ENCODE measurements around the gene ACOXL. TPM values are rescaled to one million over a fixed set of nuclear protein-coding genes. Genes with fewer than 3 reads are reported as not detected.

Gene ACOXL
- total and polyA plus RNA-seq, 4 donors, result 0.13 TPM; not detected in 3

GRCh38 chr2:111055735-111056134 is 323.4 kb downstream of the ACOXL start:
- H3K4me1 ChIP-seq (ENCODE audit: control insufficient read depth in 1 of 2, insufficient read depth in 2 of 2, low read length in 2 of 2), result no peaks in the 10 kb centered on the region
- DNase-seq, result no peak
- WGBS, 2 donors, result 90 to 91% methylated on average over 2 of the region's 2 CpGs
- no peak overlapping the region for H3K27ac ChIP-seq (ENCODE audit: low read depth in 1 of 2, low read length in 2 of 2)
- intact Hi-C loops (cut with DNase I), result no loop called here
- H3K36me3 ChIP-seq (ENCODE audit: control insufficient read depth in 1 of 2, insufficient read depth in 2 of 2, low read length in 1 of 2), result no peaks in the 10 kb centered on the region
- peaks cover 5% of the 10 kb centered on the region for H3K9me3 ChIP-seq (ENCODE audit: control insufficient read depth, low read length)
- H3K4me3 ChIP-seq (ENCODE audit: low read length in 2 of 2), result no peak overlapping the region
- H3K27me3 ChIP-seq (ENCODE audit: control insufficient read depth in 1 of 2, insufficient read depth in 2 of 2, low read length in 1 of 2), result no peaks in the 10 kb centered on the region
- no peak for ATAC-seq (ENCODE audit: low FRiP score)

DNA sequence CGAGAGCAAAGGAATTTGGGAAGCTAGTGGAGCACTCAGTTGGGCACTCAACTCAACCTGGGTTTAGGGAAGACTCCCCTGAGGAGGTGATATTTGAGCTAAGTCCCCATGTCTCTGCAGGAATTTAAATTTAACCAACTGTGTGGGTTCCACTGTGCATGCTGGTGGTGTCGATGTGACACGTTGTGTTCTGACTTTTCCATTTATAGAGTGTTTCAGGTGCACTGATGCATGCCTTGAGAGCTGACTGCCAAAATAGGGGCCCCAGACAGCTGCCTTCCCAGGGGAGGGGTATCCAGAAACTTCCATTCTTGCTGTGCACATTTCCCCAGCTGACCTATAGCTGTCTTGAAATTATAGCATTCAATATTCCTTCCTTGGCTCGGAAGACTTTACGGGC is 324.7 kb downstream of the ACOXL start:
- H3K36me3 ChIP-seq (ENCODE audit: control insufficient read depth in 1 of 2, insufficient read depth in 2 of 2, low read length in 1 of 2), result no peaks in the 10 kb centered on the region
- H3K4me3 ChIP-seq (ENCODE audit: low read length in 2 of 2), result no peak overlapping the region
- ATAC-seq (ENCODE audit: low FRiP score) (no peak), DNase-seq (no peak)
- no peaks in the 10 kb centered on the region for H3K4me1 ChIP-seq (ENCODE audit: control insufficient read depth in 1 of 2, insufficient read depth in 2 of 2, low read length in 2 of 2)
- peaks cover 5% of the 10 kb centered on the region for H3K9me3 ChIP-seq (ENCODE audit: control insufficient read depth, low read length)
- H3K27me3 ChIP-seq (ENCODE audit: control insufficient read depth in 1 of 2, insufficient read depth in 2 of 2, low read length in 1 of 2), result no peaks in the 10 kb centered on the region
- no peak overlapping the region for H3K27ac ChIP-seq (ENCODE audit: low read depth in 1 of 2, low read length in 2 of 2)
- intact Hi-C loops (cut with DNase I), result no loop called here
- WGBS, 2 donors, result 92% methylated on average over 5 of the region's 5 CpGs

GRCh38 chr2:111057721-111058120 is 325.3 kb downstream of the ACOXL start:
- no peaks in the 10 kb centered on the region for H3K36me3 ChIP-seq (ENCODE audit: control insufficient read depth in 1 of 2, insufficient read depth in 2 of 2, low read length in 1 of 2)
- no peak for ATAC-seq (ENCODE audit: low FRiP score)
- DNase-seq, result no peak
- H3K9me3 ChIP-seq (ENCODE audit: control insufficient read depth, low read length), result peaks cover 5% of the 10 kb centered on the region
- no peak overlapping the region for H3K4me3 ChIP-seq (ENCODE audit: low read length in 2 of 2)
- H3K27me3 ChIP-seq (ENCODE audit: control insufficient read depth in 1 of 2, insufficient read depth in 2 of 2, low read length in 1 of 2), result no peaks in the 10 kb centered on the region
- no peak overlapping the region for H3K27ac ChIP-seq (ENCODE audit: low read depth in 1 of 2, low read length in 2 of 2)
- 85 to 87% methylated on average over 9 of the region's 9 CpGs for WGBS, 2 donors
- H3K4me1 ChIP-seq (ENCODE audit: control insufficient read depth in 1 of 2, insufficient read depth in 2 of 2, low read length in 2 of 2), result no peaks in the 10 kb centered on the region
- intact Hi-C loops (cut with DNase I), result no loop called here

- no peaks in the 10 kb centered on the region for H3K4me1 ChIP-seq (ENCODE audit: control insufficient read depth in 1 of 2, insufficient read depth in 2 of 2, low read length in 2 of 2)
- intact Hi-C loops (cut with DNase I), result no loop called here
- H3K4me3 ChIP-seq (ENCODE audit: low read length in 2 of 2), result no peak overlapping the region
- no peak for ATAC-seq (ENCODE audit: low FRiP score)
- WGBS, 2 donors, result 66 to 69% methylated on average over 5 of the region's 5 CpGs
- no peak overlapping the region for H3K27ac ChIP-seq (ENCODE audit: low read depth in 1 of 2, low read length in 2 of 2)
- DNase-seq, result no peak
- no peaks in the 10 kb centered on the region for H3K27me3 ChIP-seq (ENCODE audit: control insufficient read depth in 1 of 2, insufficient read depth in 2 of 2, low read length in 1 of 2)
- peaks cover 5% of the 10 kb centered on the region for H3K9me3 ChIP-seq (ENCODE audit: control insufficient read depth, low read length)
- no peaks in the 10 kb centered on the region for H3K36me3 ChIP-seq (ENCODE audit: control insufficient read depth in 1 of 2, insufficient read depth in 2 of 2, low read length in 1 of 2)
These were observed 325.9 kb downstream of the ACOXL start for GRCh38 chr2:111058264-111058663.

GRCh38 chr2:111061191-111061590 is 328.8 kb downstream of the ACOXL start:
- no peaks in the 10 kb centered on the region for H3K4me1 ChIP-seq (ENCODE audit: control insufficient read depth in 1 of 2, insufficient read depth in 2 of 2, low read length in 2 of 2)
- no peaks in the 10 kb centered on the region for H3K27me3 ChIP-seq (ENCODE audit: control insufficient read depth in 1 of 2, insufficient read depth in 2 of 2, low read length in 1 of 2)
- H3K4me3 ChIP-seq (ENCODE audit: low read length in 2 of 2), result no peak overlapping the region
- no peak for ATAC-seq (ENCODE audit: low FRiP score)
- intact Hi-C loops (cut with DNase I), result no loop called here
- peaks cover 5% of the 10 kb centered on the region for H3K9me3 ChIP-seq (ENCODE audit: control insufficient read depth, low read length)
- DNase-seq, result no peak
- 95 to 100% methylated on average over 1 of the region's 1 CpG for WGBS, 2 donors
- H3K27ac ChIP-seq (ENCODE audit: low read depth in 1 of 2, low read length in 2 of 2), result no peak overlapping the region
- no peaks in the 10 kb centered on the region for H3K36me3 ChIP-seq (ENCODE audit: control insufficient read depth in 1 of 2, insufficient read depth in 2 of 2, low read length in 1 of 2)

DNA sequence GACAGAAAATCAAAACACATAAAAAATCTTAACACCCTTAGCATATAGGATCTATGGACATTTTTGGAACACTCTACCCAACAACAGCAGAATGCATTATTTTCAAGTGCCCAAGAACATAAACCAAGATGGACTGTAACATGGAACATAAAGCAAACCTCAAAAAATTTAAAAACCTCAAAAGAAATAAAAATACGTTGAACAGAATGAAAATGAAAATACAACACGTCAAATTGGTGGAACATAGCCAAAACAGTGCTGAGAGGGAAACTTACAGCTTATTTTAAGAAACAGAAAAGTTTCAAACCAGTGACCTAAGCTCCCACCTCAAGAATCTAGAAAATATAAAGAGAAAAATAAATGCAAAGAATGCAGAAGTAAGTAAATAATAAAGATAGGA is 330.0 kb downstream of the ACOXL start:
- H3K27me3 ChIP-seq (ENCODE audit: control insufficient read depth in 1 of 2, insufficient read depth in 2 of 2, low read length in 1 of 2), result no peaks in the 10 kb centered on the region
- 0 to 4% methylated on average over 2 of the region's 2 CpGs for whole genome bisulfite sequencing, 2 donors
- H3K9me3 ChIP-seq (ENCODE audit: control insufficient read depth, low read length), result peaks cover 5% of the 10 kb centered on the region
- intact Hi-C loops (cut with DNase I), result no loop called here
- DNase-seq (no peak), ATAC-seq (ENCODE audit: low FRiP score) (no peak)
- H3K4me3 ChIP-seq (ENCODE audit: low read length in 2 of 2), result peak overlapping the region in 1 of 2 donors; percentile 3
- H3K4me1 ChIP-seq (ENCODE audit: control insufficient read depth in 1 of 2, insufficient read depth in 2 of 2, low read length in 2 of 2), result no peaks in the 10 kb centered on the region
- no peak overlapping the region for H3K27ac ChIP-seq (ENCODE audit: low read depth in 1 of 2, low read length in 2 of 2)
- no peaks in the 10 kb centered on the region for H3K36me3 ChIP-seq (ENCODE audit: control insufficient read depth in 1 of 2, insufficient read depth in 2 of 2, low read length in 1 of 2)

DNA sequence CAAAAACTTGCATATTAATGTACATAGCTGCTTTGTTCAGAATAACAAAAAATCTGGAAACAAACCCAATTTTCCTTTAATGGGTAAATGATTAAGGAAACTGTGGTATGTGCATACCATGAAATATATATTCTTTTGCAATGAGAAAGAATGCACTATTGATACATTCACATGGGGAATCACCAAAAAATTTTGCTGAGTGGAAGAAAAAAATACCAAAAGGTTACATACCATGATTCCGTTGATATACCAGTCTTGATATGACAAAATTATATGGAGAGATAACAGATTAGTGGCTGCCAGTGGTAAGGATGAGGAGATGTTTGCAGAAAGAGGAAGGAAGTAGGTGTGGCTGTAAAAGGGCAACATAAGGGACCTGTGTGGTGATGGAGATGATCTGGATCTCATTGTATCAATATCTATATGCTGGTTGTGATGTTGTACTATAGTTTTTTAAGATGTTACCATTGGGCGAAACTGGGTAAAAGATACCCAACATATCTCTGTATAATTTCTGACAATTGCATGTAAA is 333.8 kb downstream of the ACOXL start:
- no peak for DNase-seq
- H3K4me1 ChIP-seq (ENCODE audit: control insufficient read depth in 1 of 2, insufficient read depth in 2 of 2, low read length in 2 of 2), result no peaks in the 10 kb centered on the region
- no peaks in the 10 kb centered on the region for H3K27me3 ChIP-seq (ENCODE audit: control insufficient read depth in 1 of 2, insufficient read depth in 2 of 2, low read length in 1 of 2)
- H3K27ac ChIP-seq (ENCODE audit: low read depth in 1 of 2, low read length in 2 of 2), result no peak overlapping the region
- intact Hi-C loops (cut with DNase I), result no loop called here
- H3K9me3 ChIP-seq (ENCODE audit: control insufficient read depth, low read length), result no peaks in the 10 kb centered on the region
- no peak for ATAC-seq (ENCODE audit: low FRiP score)
- no peaks in the 10 kb centered on the region for H3K36me3 ChIP-seq (ENCODE audit: control insufficient read depth in 1 of 2, insufficient read depth in 2 of 2, low read length in 1 of 2)
- 82 to 90% methylated on average over 2 of the region's 2 CpGs for WGBS, 2 donors
- no peak overlapping the region for H3K4me3 ChIP-seq (ENCODE audit: low read length in 2 of 2)

- Histone ChIP-seq H3K36me3 (ENCODE audit: control insufficient read depth in 1 of 2, insufficient read depth in 2 of 2, low read length in 1 of 2) (no peaks in the 10 kb centered on the region), H3K9me3 (ENCODE audit: control insufficient read depth, low read length) (no peaks in the 10 kb centered on the region), H3K27me3 (ENCODE audit: control insufficient read depth in 1 of 2, insufficient read depth in 2 of 2, low read length in 1 of 2) (no peaks in the 10 kb centered on the region), H3K4me1 (ENCODE audit: control insufficient read depth in 1 of 2, insufficient read depth in 2 of 2, low read length in 2 of 2) (no peaks in the 10 kb centered on the region), H3K27ac (ENCODE audit: low read depth in 1 of 2, low read length in 2 of 2) (no peak overlapping the region), H3K4me3 (ENCODE audit: low read length in 2 of 2) (no peak overlapping the region)
- intact Hi-C loops (cut with DNase I), result no loop called here
- 92% methylated on average over 4 of the region's 4 CpGs for WGBS, 2 donors
- ATAC-seq (ENCODE audit: low FRiP score) (no peak), DNase-seq (no peak)
These were observed 336.2 kb downstream of the ACOXL start for GRCh38 chr2:111068435-111069058.

DNA sequence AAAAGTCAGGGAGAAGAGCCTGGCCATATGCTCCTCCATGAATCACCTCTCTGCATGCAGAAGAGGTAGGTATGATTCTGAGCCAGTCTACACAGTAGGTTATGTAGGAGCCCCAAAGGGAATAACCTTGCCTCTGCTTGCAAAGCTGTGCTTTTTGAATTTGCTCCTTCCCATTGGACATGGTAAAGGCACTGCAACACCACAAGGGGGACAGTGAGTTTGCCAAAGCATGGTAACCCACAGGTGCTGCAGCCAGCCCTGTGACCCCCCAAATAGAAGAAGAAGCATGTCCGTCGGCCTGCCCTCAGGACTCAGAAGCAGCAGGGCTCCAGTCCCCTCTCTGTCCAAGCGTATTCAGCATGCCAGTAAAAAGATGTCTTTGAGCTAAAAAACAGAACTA is 337.3 kb downstream of the ACOXL start:
- no peaks in the 10 kb centered on the region for H3K4me1 ChIP-seq (ENCODE audit: control insufficient read depth in 1 of 2, insufficient read depth in 2 of 2, low read length in 2 of 2)
- no peak for DNase-seq
- no peaks in the 10 kb centered on the region for H3K27me3 ChIP-seq (ENCODE audit: control insufficient read depth in 1 of 2, insufficient read depth in 2 of 2, low read length in 1 of 2)
- H3K27ac ChIP-seq (ENCODE audit: low read depth in 1 of 2, low read length in 2 of 2), result no peak overlapping the region
- intact Hi-C loops (cut with DNase I), result no loop called here
- WGBS, 2 donors, result 96% methylated on average over 3 of the region's 3 CpGs
- H3K9me3 ChIP-seq (ENCODE audit: control insufficient read depth, low read length), result no peaks in the 10 kb centered on the region
- H3K4me3 ChIP-seq (ENCODE audit: low read length in 2 of 2), result no peak overlapping the region
- H3K36me3 ChIP-seq (ENCODE audit: control insufficient read depth in 1 of 2, insufficient read depth in 2 of 2, low read length in 1 of 2), result no peaks in the 10 kb centered on the region
- no peak for ATAC-seq (ENCODE audit: low FRiP score)
